SU-DHL-6 (cell line): ENCODE measurements around the gene PAIP2.
A peak's percentile ranks its signal among the peaks of the same experiment; 100 is the strongest.

ENCODE experiments used
- H2AFZ ChIP-seq: fragments of 200-600 bp; sonication (generic); 2 replicates; pipeline ENCODE4 v1.6.1; 2014; ENCODE audit warnings: low read depth, mild to moderate bottlenecking, moderate library complexity, mixed read lengths, antibody characterized with exemption, low read length; ENCODE audit not compliant: severe bottlenecking
- H3F3A ChIP-seq: fragments of 200-600 bp; shearing (Covaris generic); 2 replicates; pipeline ENCODE4 v1.6.0; 2016; ENCODE audit warnings: antibody characterized with exemption, mild to moderate bottlenecking; ENCODE audit not compliant: insufficient read depth
- H3K27ac ChIP-seq: fragments of 200-600 bp; sonication (generic); 2 replicates; pipeline ENCODE4 v1.5.1; 2016; ENCODE audit warnings: low read depth, mild to moderate bottlenecking, low read length, moderate library complexity, mixed read lengths
- H3K27me3 ChIP-seq: fragments of 200-600 bp; sonication (generic), shearing (Covaris generic); 2 replicates; pipeline ENCODE4 v1.6.0; 2014; ENCODE audit warnings: mild to moderate bottlenecking, low read length
- H3K36me3 ChIP-seq: fragments of 200-600 bp; sonication (generic); 2 replicates; pipeline ENCODE4 v1.6.1; 2014; ENCODE audit warnings: mild to moderate bottlenecking, low read length, mixed read lengths
- H3K4me2 ChIP-seq: fragments of 300-600, 200-600 bp; shearing (Covaris generic), sonication (generic); 2 replicates; pipeline ENCODE4 v1.6.0; 2014; ENCODE audit warnings: low read length, low read depth, mild to moderate bottlenecking; ENCODE audit not compliant: poor library complexity, severe bottlenecking
- H3K4me3 ChIP-seq: fragments of 200-600 bp; sonication (generic); 2 replicates; pipeline ENCODE4 v1.5.1; 2014; ENCODE audit warnings: antibody characterized with exemption, low read length, mild to moderate bottlenecking, mixed read lengths; ENCODE audit not compliant: insufficient read depth, poor library complexity, severe bottlenecking
- H3K79me2 ChIP-seq: fragments of 200-600 bp; sonication (generic); 2 replicates; pipeline ENCODE4 v1.6.1; 2014; ENCODE audit warnings: mild to moderate bottlenecking, low read length, moderate library complexity; ENCODE audit not compliant: insufficient read depth
- H3K9ac ChIP-seq: fragments of 200-600 bp; sonication (generic); 2 replicates; pipeline ENCODE4 v1.7.0; 2014; ENCODE audit warnings: mild to moderate bottlenecking, low read length
- H3K9me2 ChIP-seq: fragments of 200-600 bp; sonication (generic); replicated peaks from 2 replicates; pipeline ENCODE4 v1.6.1; 2014; ENCODE audit warnings: low read length; ENCODE audit not compliant: insufficient read depth
- H3K9me3 ChIP-seq: fragments of 200-600 bp; sonication (generic); 2 replicates; pipeline ENCODE4 v1.6.1; 2014; ENCODE audit warnings: low read length, mixed read lengths; ENCODE audit not compliant: insufficient read depth
- H4K20me1 ChIP-seq: fragments of 200-600 bp; sonication (generic); 2 replicates; pipeline ENCODE4 v1.6.1; 2014; ENCODE audit warnings: low read depth, mild to moderate bottlenecking, antibody characterized with exemption, low read length, moderate library complexity, mixed read lengths
- CTCF ChIP-seq: fragments of 200-600 bp; sonication (generic); IDR thresholded peaks from one replicate; pipeline ENCODE4 v1.5.1; 2017; ENCODE audit warnings: antibody characterized with exemption, mild to moderate bottlenecking, low read length, moderate library complexity; ENCODE audit not compliant: insufficient read depth, poor library complexity, severe bottlenecking
- EZH2phosphoT487 ChIP-seq: fragments of 200-600 bp; sonication (generic), shearing (Covaris generic); conservative IDR thresholded peaks from 2 replicates; pipeline ENCODE4 v1.6.1; 2018; ENCODE audit warnings: mild to moderate bottlenecking, antibody characterized with exemption, low read length, moderate library complexity, mixed read lengths

Gene PAIP2, protein sequence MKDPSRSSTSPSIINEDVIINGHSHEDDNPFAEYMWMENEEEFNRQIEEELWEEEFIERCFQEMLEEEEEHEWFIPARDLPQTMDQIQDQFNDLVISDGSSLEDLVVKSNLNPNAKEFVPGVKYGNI

GRCh38 chr5:139341689-139342422, at the start of gene PAIP2:
PAIP2 (plus strand) TSS chr5:139341854; CDS start chr5:139363785, 21,931 bp downstream.
- Histone ChIP-seq H3K36me3 (no peaks in the 10 kb centered on the region; the same call in 1 of the 2 replicates), H3K9me3 (no peaks in the 10 kb centered on the region), H3K27me3 (no peaks in the 10 kb centered on the region), H2AFZ (peak within 1 kb of the TSS; percentile 49), H3K9ac (peak within 1 kb of the TSS; percentile 68), H4K20me1 (0 out of 2 replicates have a peak, but pooled peaks cover 3% of the 10 kb centered on the region), H3F3A (peaks cover 31% of the 10 kb centered on the region), H3K27ac (peak within 1 kb of the TSS; percentile 86), H3K4me3 (peak within 1 kb of the TSS; percentile 82), H3K4me2 (peak within 1 kb of the TSS; percentile 98), H3K9me2 (no peaks in the 10 kb centered on the region), H3K79me2 (peaks cover 46% of the 10 kb centered on the region)
- TF ChIP-seq CTCF (peak; percentile 55), EZH2phosphoT487 (no peak)

DNA sequence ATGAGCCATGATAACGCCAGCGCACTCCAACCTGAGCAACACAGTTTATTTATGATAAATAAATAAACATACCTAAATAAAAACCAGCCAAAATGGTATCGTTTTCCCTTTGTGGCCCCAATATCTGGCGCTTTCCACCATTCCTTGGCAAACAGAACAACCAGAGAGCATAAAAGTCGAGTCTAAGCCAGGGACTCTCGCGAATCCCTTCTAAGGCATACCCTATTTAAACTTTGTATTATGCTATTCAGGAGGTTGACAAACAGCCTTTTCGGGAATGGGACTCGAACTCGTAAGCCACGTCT, 48.5 kb upstream of the PAIP2 start:
- H3K27me3 ChIP-seq = no peaks in the 10 kb centered on the region
- H3F3A ChIP-seq = peaks cover 38% of the 10 kb centered on the region
- H3K27ac ChIP-seq = peak overlapping the region; percentile 85
- peaks cover 32% of the 10 kb centered on the region for H4K20me1 ChIP-seq
- peak overlapping the region; percentile 97 for H3K9ac ChIP-seq
- no peak for TF ChIP-seq CTCF
- TF ChIP-seq EZH2phosphoT487 = no peak
- peak overlapping the region; percentile 98 for H3K4me2 ChIP-seq
- H3K79me2 ChIP-seq = peaks cover 51% of the 10 kb centered on the region
- H3K9me3 ChIP-seq = no peaks in the 10 kb centered on the region
- H3K4me3 ChIP-seq = peak overlapping the region; percentile 82
- H3K36me3 ChIP-seq = peaks cover 9% of the 10 kb centered on the region
- H2AFZ ChIP-seq = peak overlapping the region; percentile 75
- H3K9me2 ChIP-seq = no peaks in the 10 kb centered on the region

DNA sequence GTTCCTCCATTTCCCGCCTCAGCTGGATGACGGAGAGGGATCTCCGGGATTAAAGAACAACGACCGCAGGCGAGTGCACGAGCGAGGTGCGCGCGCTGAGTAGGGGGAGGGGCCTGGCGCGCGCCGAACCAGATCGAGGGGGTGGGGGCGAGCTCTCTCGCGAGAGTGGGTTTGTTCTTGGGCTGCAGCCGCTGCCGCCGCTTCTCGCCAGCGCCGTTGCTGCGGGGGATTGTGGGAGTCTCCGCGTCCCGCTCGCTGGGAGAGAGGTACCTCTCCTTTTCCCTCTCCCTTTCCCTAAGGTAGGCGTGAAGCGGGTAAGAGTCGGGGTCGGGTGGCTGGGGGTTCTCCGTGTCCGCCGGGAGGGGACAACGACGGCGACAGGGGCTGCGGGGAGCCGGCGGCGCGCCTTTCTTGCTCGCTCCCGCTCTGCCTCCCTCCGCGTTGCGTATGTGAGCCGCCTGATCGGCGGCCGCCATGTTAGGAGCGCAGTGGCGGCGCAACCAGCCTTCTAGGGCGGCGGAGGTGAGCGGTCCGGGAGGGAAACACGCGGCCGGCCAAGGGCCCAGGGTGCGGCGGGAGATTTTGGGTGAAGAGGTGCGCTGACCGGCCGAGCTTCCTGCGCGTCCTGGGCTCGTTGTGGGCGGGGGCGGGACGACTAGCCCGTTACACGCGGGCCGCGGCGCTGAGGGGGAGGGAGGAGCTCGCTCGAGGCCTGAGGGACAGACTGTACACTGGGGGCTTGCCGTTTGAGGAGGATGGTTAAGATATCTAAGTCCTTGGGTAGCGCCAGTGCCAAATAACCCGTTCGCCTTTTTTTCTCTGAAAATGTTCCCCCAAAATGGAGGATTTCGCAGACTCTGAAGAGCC, 47.9 kb upstream of the PAIP2 start, which contains the start of gene MATR3:
Gene MATR3 (plus strand): TSS at position 234 of the 867 bp plus-strand sequence. CDS start 13,676 bp downstream, outside the sequence.
- H3F3A ChIP-seq = peaks cover 40% of the 10 kb centered on the region
- TF ChIP-seq CTCF (no peak), EZH2phosphoT487 (no peak)
- H3K4me2 ChIP-seq = peak within 1 kb of the TSS; percentile 98
- H3K36me3 ChIP-seq = peaks cover 9% of the 10 kb centered on the region
- peak within 1 kb of the TSS; percentile 75 for H2AFZ ChIP-seq
- H3K27ac ChIP-seq = peak within 1 kb of the TSS; percentile 85
- H3K4me3 ChIP-seq = peak within 1 kb of the TSS; percentile 82
- H3K9me2 ChIP-seq = no peaks in the 10 kb centered on the region
- peaks cover 57% of the 10 kb centered on the region for H3K79me2 ChIP-seq
- H3K27me3 ChIP-seq = no peaks in the 10 kb centered on the region
- H3K9ac ChIP-seq = peak within 1 kb of the TSS; percentile 97
- H3K9me3 ChIP-seq = no peaks in the 10 kb centered on the region
- H4K20me1 ChIP-seq = peaks cover 36% of the 10 kb centered on the region
